Smooth muscle cell (in vitro differentiated cells): ENCODE data around the gene LMF1. TPM values are rescaled to one million over a fixed set of nuclear protein-coding genes. Genes with fewer than 3 reads are reported as not detected.

ENCODE experiments used
- DNase-seq: peaks from one replicate; lab custom pipeline; 2025; ENCODE audit not compliant: unreplicated experiment; lab: John Stamatoyannopoulos, UW
- H2AFZ ChIP-seq: fragments of 200-600 bp; sonication (generic); 2 replicates; pipeline ENCODE4 v1.6.0; 2016; ENCODE audit warnings: antibody characterized with exemption, low read depth, mild to moderate bottlenecking
- H3F3A ChIP-seq: fragments of 200-600 bp; sonication (generic); 2 replicates; pipeline ENCODE4 v1.6.0; 2017; ENCODE audit warnings: antibody characterized with exemption, low read depth
- H3K27ac ChIP-seq: fragments of 200-600 bp; sonication (generic); 2 replicates; pipeline ENCODE4 v1.5.1; 2016; ENCODE audit warnings: low read depth, mild to moderate bottlenecking
- H3K27me3 ChIP-seq: fragments of 200-600 bp; sonication (generic); 2 replicates; pipeline ENCODE4 v1.6.1; 2016; ENCODE audit warnings: low read depth, mild to moderate bottlenecking
- H3K36me3 ChIP-seq: fragments of 200-600 bp; sonication (generic); 2 replicates; pipeline ENCODE4 v1.5.1; 2016; ENCODE audit warnings: low read depth
- H3K4me1 ChIP-seq: fragments of 200-600 bp; sonication (generic); 2 replicates; pipeline ENCODE4 v1.5.1; 2016; ENCODE audit warnings: low read depth
- H3K4me2 ChIP-seq: fragments of 200-600 bp; sonication (generic); 2 replicates; pipeline ENCODE4 v1.6.0; 2016; ENCODE audit warnings: mild to moderate bottlenecking
- H3K4me3 ChIP-seq: fragments of 200-600 bp; sonication (generic); 2 replicates; pipeline ENCODE4 v1.5.1; 2016; ENCODE audit warnings: mild to moderate bottlenecking
- H3K79me2 ChIP-seq: fragments of 200-600 bp; sonication (generic); 2 replicates; pipeline ENCODE4 v1.6.0; 2016; ENCODE audit warnings: low read depth, mild to moderate bottlenecking
- H3K9ac ChIP-seq: fragments of 200-600 bp; sonication (generic); 2 replicates; pipeline ENCODE4 v1.6.0; 2016; ENCODE audit warnings: low read depth
- H3K9me3 ChIP-seq: fragments of 200-600 bp; sonication (generic); replicated peaks from 2 replicates; pipeline ENCODE4 v1.5.1; 2016; ENCODE audit warnings: low read depth
- H4K20me1 ChIP-seq: fragments of 200-600 bp; sonication (generic); 2 replicates; pipeline ENCODE4 v1.6.0; 2016; ENCODE audit warnings: low read depth
- CTCF ChIP-seq: fragments of 200-600 bp; sonication (generic); IDR thresholded peaks from 2 replicates; pipeline ENCODE4 v1.5.1; 2017; ENCODE audit warnings: borderline replicate concordance, mild to moderate bottlenecking, antibody characterized with exemption; ENCODE audit not compliant: insufficient read depth, poor library complexity, severe bottlenecking
- WGBS: methylation state at CpG from one replicate; pipeline ENCODE4 v1.1.7; 2016; ENCODE audit warnings: low lambda C conversion rate; 5-methylcytosine and 5-hydroxymethylcytosine counted together
- polyA plus RNA-seq: library from polyadenylated mRNA; unstranded; fragments of >200 nt; fragmentation: Nextera tagmentation; extraction: Ambion mirVana; gene quantifications from 2 replicates; pipeline ENCODE4 v1.2.1, GENCODE V29; 2016
- total RNA-seq: library from RNA; depleted of rRNA; stranded (reverse); fragments of >200 nt; gene quantifications from 2 replicates; pipeline ENCODE4 v1.2.3, GENCODE V29; 2014

LMF1 gene
- total and polyA plus RNA-seq, 2 experiments from 2014 or later = 25.3 to 29.8 TPM

GRCh38 chr16:909281-910000, 61.3 kb downstream of the LMF1 start:
- Histone ChIP-seq H3K36me3 (no peaks in the 10 kb centered on the region), H3K4me1 (no peaks in the 10 kb centered on the region), H4K20me1 (peaks cover 5% of the 10 kb centered on the region), H3F3A (no peaks in the 10 kb centered on the region), H3K27me3 (no peaks in the 10 kb centered on the region), H3K9me3 (no peaks in the 10 kb centered on the region), H3K4me2 (no peak overlapping the region), H3K4me3 (no peak overlapping the region), H2AFZ (no peak overlapping the region), H3K27ac (no peak overlapping the region), H3K79me2 (no peaks in the 10 kb centered on the region), H3K9ac (no peak overlapping the region)
- no peak for DNase-seq
- 95% methylated on average over 45 of the region's 45 CpGs for WGBS
- TF ChIP-seq CTCF = no peak

- no peak for DNase-seq
- no peaks in the 10 kb centered on the region for H3K36me3 ChIP-seq
- no peaks in the 10 kb centered on the region for H3K27me3 ChIP-seq
- no peak overlapping the region for H3K9ac ChIP-seq
- H3K9me3 ChIP-seq = no peaks in the 10 kb centered on the region
- peaks cover 5% of the 10 kb centered on the region for H4K20me1 ChIP-seq
- TF ChIP-seq CTCF = no peak
- H3K4me3 ChIP-seq = no peak overlapping the region
- no peaks in the 10 kb centered on the region for H3F3A ChIP-seq
- no peak overlapping the region for H3K4me2 ChIP-seq
- H2AFZ ChIP-seq = no peak overlapping the region
- H3K79me2 ChIP-seq = no peaks in the 10 kb centered on the region
- H3K27ac ChIP-seq = no peak overlapping the region
- 93% methylated on average over 15 of the region's 15 CpGs for WGBS
- no peaks in the 10 kb centered on the region for H3K4me1 ChIP-seq
Observed at GRCh38 chr16:908526-909155, 62.1 kb downstream of the LMF1 start.

- WGBS = 93% methylated on average over 7 of the region's 7 CpGs
- DNase-seq = no peak
- no peaks in the 10 kb centered on the region for H3K79me2 ChIP-seq
- no peaks in the 10 kb centered on the region for H3K27me3 ChIP-seq
- peaks cover 5% of the 10 kb centered on the region for H4K20me1 ChIP-seq
- H3F3A ChIP-seq = no peaks in the 10 kb centered on the region
- no peak overlapping the region for H3K4me3 ChIP-seq
- no peaks in the 10 kb centered on the region for H3K36me3 ChIP-seq
- H3K4me2 ChIP-seq = no peak overlapping the region
- no peak overlapping the region for H2AFZ ChIP-seq
- H3K9me3 ChIP-seq = no peaks in the 10 kb centered on the region
- H3K9ac ChIP-seq = no peak overlapping the region
- no peak overlapping the region for H3K27ac ChIP-seq
- TF ChIP-seq CTCF = no peak
- no peaks in the 10 kb centered on the region for H3K4me1 ChIP-seq
Observed at GRCh38 chr16:907842-908241, 62.9 kb downstream of the LMF1 start.
